ENCODE results near the gene TARM1. TPM values are rescaled to one million over a fixed set of nuclear protein-coding genes. Genes with fewer than 3 reads are reported as not detected.

Gene TARM1
- total and polyA plus RNA-seq, 2 of the 8 experiments (the other 6 are each of a cell fraction or from before 2014, with no cell fraction given) = not detected

DNA sequence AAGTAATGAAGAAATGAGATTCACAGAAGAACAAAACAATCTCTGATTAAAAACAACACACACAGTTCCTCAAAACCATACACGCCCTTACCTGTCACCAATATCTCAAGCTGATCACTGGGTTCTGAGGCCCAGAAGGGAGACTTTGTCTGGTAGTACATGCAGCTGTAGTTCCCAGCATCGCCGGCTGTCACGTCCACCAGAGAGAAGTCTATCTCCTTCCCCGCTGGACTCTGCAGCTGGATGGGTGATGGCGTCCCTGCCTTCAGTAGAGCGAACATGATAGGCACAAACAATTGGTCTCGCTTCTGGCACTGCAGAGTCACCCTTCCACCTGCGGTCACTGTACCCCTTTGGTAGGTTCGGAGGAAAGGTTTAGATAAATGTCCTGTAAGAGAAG lies 7.3 kb downstream of the TARM1 start:
- FAIRE-seq (no peak), DNase-seq (ENCODE audit: low read depth in 1 of 2, low spot score in 2 of 2) (no peak)
- H3K9ac ChIP-seq (replicated peaks in 1 of 4; ENCODE audit: extremely low read depth in 1 of 4, low read depth in 3 of 4, low read length in 3 of 4) = no peak overlapping the region
- H4K8ac ChIP-seq (ENCODE audit: extremely low read depth, insufficient read depth, low read length) = no peak overlapping the region
- no peaks in the 10 kb centered on the region for H3K9me3 ChIP-seq (ENCODE audit: insufficient read depth in 2 of 2, low read depth in 1 of 2, low read length in 1 of 2)
- H3K4me3 ChIP-seq (ENCODE audit: extremely low read depth in 1 of 4, insufficient read depth in 2 of 4, low read depth in 3 of 4, low read length in 4 of 4) = no peak overlapping the region
- CTCF ChIA-PET (ENCODE audit: partially characterized antibody) = no interaction called here
- no peak overlapping the region for H4K91ac ChIP-seq (replicated peaks; ENCODE audit: insufficient read length, low read length)
- H3K79me2 ChIP-seq (ENCODE audit: control insufficient read depth in 1 of 2, insufficient read depth in 2 of 2, low read length in 2 of 2) = no peaks in the 10 kb centered on the region
- 93% methylated on average over 10 of the region's 10 CpGs; no CpG with 5 or more reads in 1 of the 2 experiments for WGBS, 2 experiments (ENCODE audit: extremely low coverage in 1 of 2, insufficient coverage in 1 of 2, insufficient read length in 1 of 2, insufficient replicate concordance in 2 of 2, low coverage in 1 of 2, low lambda C conversion rate in 2 of 2, missing lambda C conversion rate in 1 of 2)
- H3K14ac ChIP-seq (ENCODE audit: insufficient read length) = no peak overlapping the region
- H2BK5ac ChIP-seq (ENCODE audit: low read depth, low read length) = no peak overlapping the region
- H3K18ac ChIP-seq (ENCODE audit: extremely low read depth, low read length) = no peak overlapping the region
- no peak overlapping the region for H2BK12ac ChIP-seq (ENCODE audit: low read depth, low read length)
- no peak overlapping the region for H3K56ac ChIP-seq (replicated peaks; ENCODE audit: insufficient read length, low read depth, low read length)
- no peak overlapping the region for H2BK20ac ChIP-seq (ENCODE audit: low read length)
- no peak overlapping the region for H2AFZ ChIP-seq (ENCODE audit: low read length)
- H3K23ac ChIP-seq (ENCODE audit: insufficient read length) = no peak overlapping the region
- no peak overlapping the region for H2BK15ac ChIP-seq (ENCODE audit: low read length)
- no peak overlapping the region for H3K27ac ChIP-seq (ENCODE audit: low read depth, low read length)
- H3K4ac ChIP-seq (replicated peaks; ENCODE audit: insufficient read length, low read depth, low read length) = no peak overlapping the region
- no peak overlapping the region for H4K5ac ChIP-seq (ENCODE audit: insufficient read length, low read depth, low read length)
- no peaks in the 10 kb centered on the region for H3K23me2 ChIP-seq (ENCODE audit: low read depth, low read length)
- no peaks in the 10 kb centered on the region; a peak in 1 of 7 replicates for H3K27me3 ChIP-seq (replicated peaks in 1 of 4; ENCODE audit: control insufficient read depth in 3 of 4, extremely low read depth in 1 of 4, insufficient read depth in 3 of 4, low read length in 3 of 4)
- POLR2A ChIA-PET (ENCODE audit: partially characterized antibody) = no interaction called here
- H2BK120ac ChIP-seq (replicated peaks; ENCODE audit: low read depth, low read length) = no peak overlapping the region
- no peaks in the 10 kb centered on the region for H3K36me3 ChIP-seq (ENCODE audit: control insufficient read depth in 2 of 4, insufficient read depth in 4 of 4, low read length in 3 of 4)
- no peak overlapping the region for H2AK5ac ChIP-seq (ENCODE audit: low read depth, low read length)
- H3K79me1 ChIP-seq (ENCODE audit: low read depth, low read length) = no peaks in the 10 kb centered on the region
- no peaks in the 10 kb centered on the region for H3K4me1 ChIP-seq (replicated peaks in 1 of 4; ENCODE audit: control insufficient read depth in 3 of 4, insufficient read depth in 4 of 4, low read length in 3 of 4)
- H4K20me1 ChIP-seq (replicated peaks in 1 of 2; ENCODE audit: control insufficient read depth in 1 of 2, insufficient read depth in 2 of 2, low read length in 2 of 2) = no peaks in the 10 kb centered on the region
- H3K4me2 ChIP-seq (ENCODE audit: insufficient read depth in 1 of 2, low read depth in 2 of 2, low read length in 2 of 2) = no peak overlapping the region
- TF ChIP-seq EP300 (IDR thresholded peaks at IDR 0.05; ENCODE audit: borderline replicate concordance in 1 of 2, low read depth in 2 of 2, low read length in 2 of 2) (no peak), SIX5 (IDR thresholded peaks at IDR 0.05; ENCODE audit: low read depth, low read length) (no peak), TAF1 (IDR thresholded peaks at IDR 0.05; ENCODE audit: low read depth, low read length) (no peak), NANOG (IDR thresholded peaks at IDR 0.05; ENCODE audit: insufficient read depth, low read depth, low read length, poor library complexity, severe bottlenecking) (no peak), GABPA (IDR thresholded peaks at IDR 0.05; ENCODE audit: borderline replicate concordance, insufficient read depth, low read length) (no peak), MAFK (IDR thresholded peaks at IDR 0.05; ENCODE audit: low read depth, low read length) (no peak), NRF1 (IDR thresholded peaks at IDR 0.05; ENCODE audit: low read depth, low read length) (no peak), SIRT6 (IDR thresholded peaks at IDR 0.05; ENCODE audit: low read length) (no peak), RNF2 (IDR thresholded peaks at IDR 0.05; ENCODE audit: borderline replicate concordance, low read depth, low read length, missing control alignments, poor library complexity, severe bottlenecking) (no peak), BCL11A (IDR thresholded peaks at IDR 0.05; ENCODE audit: low read depth in 2 of 2, low read length in 2 of 2) (no peak), RFX5 (IDR thresholded peaks at IDR 0.05; ENCODE audit: borderline replicate concordance, low read depth, low read length) (no peak)
- TF ChIP-seq, protein P1, sequence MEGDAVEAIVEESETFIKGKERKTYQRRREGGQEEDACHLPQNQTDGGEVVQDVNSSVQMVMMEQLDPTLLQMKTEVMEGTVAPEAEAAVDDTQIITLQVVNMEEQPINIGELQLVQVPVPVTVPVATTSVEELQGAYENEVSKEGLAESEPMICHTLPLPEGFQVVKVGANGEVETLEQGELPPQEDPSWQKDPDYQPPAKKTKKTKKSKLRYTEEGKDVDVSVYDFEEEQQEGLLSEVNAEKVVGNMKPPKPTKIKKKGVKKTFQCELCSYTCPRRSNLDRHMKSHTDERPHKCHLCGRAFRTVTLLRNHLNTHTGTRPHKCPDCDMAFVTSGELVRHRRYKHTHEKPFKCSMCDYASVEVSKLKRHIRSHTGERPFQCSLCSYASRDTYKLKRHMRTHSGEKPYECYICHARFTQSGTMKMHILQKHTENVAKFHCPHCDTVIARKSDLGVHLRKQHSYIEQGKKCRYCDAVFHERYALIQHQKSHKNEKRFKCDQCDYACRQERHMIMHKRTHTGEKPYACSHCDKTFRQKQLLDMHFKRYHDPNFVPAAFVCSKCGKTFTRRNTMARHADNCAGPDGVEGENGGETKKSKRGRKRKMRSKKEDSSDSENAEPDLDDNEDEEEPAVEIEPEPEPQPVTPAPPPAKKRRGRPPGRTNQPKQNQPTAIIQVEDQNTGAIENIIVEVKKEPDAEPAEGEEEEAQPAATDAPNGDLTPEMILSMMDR (IDR thresholded peaks at IDR 0.05; ENCODE audit: control extremely low read depth in 1 of 3, insufficient read depth in 1 of 3, low read depth in 1 of 3, low read length in 3 of 3) = no peak
